Neural progenitor cell (in vitro differentiated cells): ENCODE data around the gene ACOT13. TPM values are rescaled to one million over a fixed set of nuclear protein-coding genes. Genes with fewer than 3 reads are reported as not detected.
A peak's percentile ranks its signal among the peaks of the same experiment; 100 is the strongest.
"Not testable (repeated sequence)": the region's sequence is repeated elsewhere in the genome, so short reads cannot be mapped to it uniquely, and the experiment has no call there.

Source experiments
- DNase-seq: peaks from one replicate; pipeline ENCODE4 v3.0.0-alpha.2; 2016; ENCODE audit warnings: low spot score
- H2AFZ ChIP-seq: fragments of 200-600 bp; sonication (generic); replicated peaks from 2 replicates; pipeline ENCODE4 v1.6.1; 2016; ENCODE audit warnings: antibody characterized with exemption
- H3F3A ChIP-seq: fragments of 200-600 bp; sonication (generic); 2 replicates; pipeline ENCODE4 v1.6.1; 2016; ENCODE audit warnings: antibody characterized with exemption, low read depth
- H3K27ac ChIP-seq: fragments of 200-600 bp; sonication (generic); 2 replicates; pipeline ENCODE4 v1.5.1; 2016; ENCODE audit warnings: mild to moderate bottlenecking
- H3K27me3 ChIP-seq: fragments of 200-600 bp; sonication (generic); 2 replicates; pipeline ENCODE4 v1.6.1; 2016; ENCODE audit warnings: mild to moderate bottlenecking, moderate library complexity
- H3K36me3 ChIP-seq: fragments of 200-600 bp; sonication (generic); 2 replicates; pipeline ENCODE4 v1.5.1; 2016
- H3K4me1 ChIP-seq: fragments of 200-600 bp; sonication (generic); 2 replicates; pipeline ENCODE4 v1.6.1; 2016; ENCODE audit warnings: mixed run types
- H3K4me2 ChIP-seq: fragments of 200-600 bp; sonication (generic); 2 replicates; pipeline ENCODE4 v1.6.1; 2016
- H3K4me3 ChIP-seq: fragments of 200-600 bp; sonication (generic); 2 replicates; pipeline ENCODE4 v1.5.1; 2016
- H3K79me2 ChIP-seq: fragments of 200-600 bp; sonication (generic); 2 replicates; pipeline ENCODE4 v1.6.1; 2016; ENCODE audit warnings: low read depth
- H3K9ac ChIP-seq: fragments of 200-600 bp; sonication (generic); 2 replicates; pipeline ENCODE4 v1.6.1; 2016
- H3K9me3 ChIP-seq: fragments of 200-600 bp; sonication (generic); 2 replicates; pipeline ENCODE4 v1.5.1; 2016; ENCODE audit warnings: low read depth
- H4K20me1 ChIP-seq: fragments of 200-600 bp; sonication (generic); 2 replicates; pipeline ENCODE4 v1.6.1; 2016; ENCODE audit warnings: low read depth
- H3K27ac Mint-ChIP-seq: 3 replicates; pipeline ENCODE4 v1.8.0; 2021; ENCODE audit warnings: mixed read lengths
- H3K27me3 Mint-ChIP-seq: 2 replicates; pipeline ENCODE4 v1.8.0; 2022; ENCODE audit warnings: low read depth, mild to moderate bottlenecking, inconsistent platforms, moderate library complexity, mixed read lengths; ENCODE audit not compliant: insufficient read depth
- H3K36me3 Mint-ChIP-seq: 3 replicates; pipeline ENCODE4 v1.8.0; 2021; ENCODE audit warnings: mixed read lengths
- H3K4me1 Mint-ChIP-seq: 3 replicates; pipeline ENCODE4 v1.8.0; 2021; ENCODE audit warnings: mixed read lengths
- H3K4me3 Mint-ChIP-seq: 3 replicates; pipeline ENCODE4 v1.8.0; 2021; ENCODE audit warnings: mild to moderate bottlenecking, moderate library complexity, mixed read lengths
- H3K9me3 Mint-ChIP-seq: 3 replicates; pipeline ENCODE4 v1.8.0; 2020; ENCODE audit warnings: mixed read lengths
- CTCF ChIP-seq: fragments of 200-600 bp; sonication (generic); IDR thresholded peaks from 2 replicates; pipeline ENCODE4 v1.5.1; 2017; ENCODE audit warnings: antibody characterized with exemption, mild to moderate bottlenecking
- EZH2 ChIP-seq: fragments of 200-600 bp; sonication (generic); IDR thresholded peaks from 2 replicates; pipeline ENCODE4 v1.6.1; 2017; ENCODE audit warnings: antibody characterized with exemption, mild to moderate bottlenecking, moderate library complexity
- EZH2phosphoT487 ChIP-seq: fragments of 200-600 bp; sonication (generic); IDR thresholded peaks from 2 replicates; pipeline ENCODE4 v1.6.1; 2017; ENCODE audit warnings: antibody characterized with exemption
- total RNA-seq: library from RNA; depleted of rRNA; stranded (reverse); fragments of >200 nt; gene quantifications from 2 replicates; pipeline ENCODE4 v1.2.3, GENCODE V29; 2015; ENCODE audit warnings: low replicate concordance

The ACOT13 gene
- total RNA-seq, 1 donor from 2014 or later = 12.0 TPM

GRCh38 chr6:24710519-24711303, 43.8 kb downstream of the ACOT13 start:
- Histone ChIP-seq H3K27me3 (no peaks in the 10 kb centered on the region), H3K27ac (no peak overlapping the region), H3K9me3 (no peaks in the 10 kb centered on the region), H3K79me2 (peaks cover 71% of the 10 kb centered on the region), H3K4me1 (no peaks in the 10 kb centered on the region), H3K36me3 (peaks cover 53% of the 10 kb centered on the region), H3K4me3 (no peak overlapping the region), H2AFZ (no peak overlapping the region), H3F3A (peaks cover 3% of the 10 kb centered on the region), H3K4me2 (no peak overlapping the region), H4K20me1 (peaks cover 65% of the 10 kb centered on the region), H3K9ac (no peak overlapping the region)
- Mint-ChIP-seq H3K27ac (no peak overlapping the region), H3K27me3 (no peaks in the 10 kb centered on the region), H3K4me3 (no peak overlapping the region), H3K4me1 (no peaks in the 10 kb centered on the region), H3K9me3 (no peaks in the 10 kb centered on the region), H3K36me3 (peaks cover 57% of the 10 kb centered on the region)
- TF ChIP-seq EZH2phosphoT487 (no peak), EZH2 (no peak), CTCF (no peak)
- DNase-seq = no peak

GRCh38 chr6:24716602-24717148, 49.8 kb downstream of the ACOT13 start:
- Mint-ChIP-seq H3K4me1 (peaks cover 36% of the 10 kb centered on the region), H3K36me3 (peaks cover 42% of the 10 kb centered on the region), H3K4me3 (peak overlapping the region; percentile 96)
- Histone ChIP-seq H3K36me3 (peaks cover 38% of the 10 kb centered on the region), H3K4me3 (peak overlapping the region; percentile 99), H3K4me2 (peak overlapping the region; percentile 98), H3K4me1 (peaks cover 18% of the 10 kb centered on the region), H4K20me1 (peaks cover 87% of the 10 kb centered on the region), H3F3A (peaks cover 15% of the 10 kb centered on the region), H3K79me2 (peaks cover 89% of the 10 kb centered on the region)
- H3K9me3 Mint-ChIP-seq, H2AFZ ChIP-seq, H3K9me3 ChIP-seq, H3K27ac ChIP-seq, DNase-seq, H3K9ac ChIP-seq, H3K27me3 ChIP-seq, H3K27ac Mint-ChIP-seq, H3K27me3 Mint-ChIP-seq: not testable (repeated sequence)

GRCh38 chr6:24718449-24719124, 51.7 kb downstream of the ACOT13 start:
- Histone ChIP-seq H3K4me2 (peak overlapping the region; percentile 98), H3K27me3 (no peaks in the 10 kb centered on the region), H2AFZ (no peak overlapping the region), H3F3A (peaks cover 17% of the 10 kb centered on the region), H3K4me1 (peaks cover 22% of the 10 kb centered on the region), H3K4me3 (peak overlapping the region; percentile 99), H3K9ac (peak overlapping the region; percentile 96), H3K27ac (no peak overlapping the region), H4K20me1 (peaks cover 68% of the 10 kb centered on the region), H3K36me3 (peaks cover 25% of the 10 kb centered on the region), H3K79me2 (peaks cover 70% of the 10 kb centered on the region), H3K9me3 (no peaks in the 10 kb centered on the region)
- Mint-ChIP-seq H3K36me3 (peaks cover 30% of the 10 kb centered on the region), H3K4me3 (peak overlapping the region; percentile 96), H3K4me1 (peaks cover 40% of the 10 kb centered on the region), H3K9me3 (no peaks in the 10 kb centered on the region), H3K27me3 (peaks cover 5% of the 10 kb centered on the region), H3K27ac (no peak overlapping the region)
- no peak for DNase-seq
- no peak for TF ChIP-seq EZH2phosphoT487
- no peak for TF ChIP-seq CTCF
